Panc1 (cell line): Measurements from ENCODE around the gene LDLRAD4. TPM values are rescaled to one million over a fixed set of nuclear protein-coding genes. Genes with fewer than 3 reads are reported as not detected.

Experiments
- ATAC-seq: fragments of 200-7000 bp; cut with Tn5 transposase; 2 replicates; pipeline ENCODE4 v1.9.1; 2020; ENCODE audit warnings: mild to moderate bottlenecking, moderate library complexity
- BruUV-seq: library from RNA; stranded (reverse); fragments of 400-500 nt; replicated peaks from 2 replicates; lab custom pipeline; 2021; lab: Mats Ljungman, UMichigan
- CTCF ChIA-PET: fragments of 300-600 bp; sonication (Branson Sonifier 250); formaldehyde crosslinking; loops from one replicate; lab custom pipeline; 2022; ENCODE audit warnings: antibody characterized with exemption; lab: Charles Lee
- POLR2A ChIA-PET: fragments of 300-600 bp; sonication (Branson Sonifier 250); formaldehyde crosslinking; loops from one replicate; lab custom pipeline; 2022; ENCODE audit warnings: antibody characterized with exemption; lab: Charles Lee
- DNase-seq: peaks from one replicate; pipeline ENCODE4 v3.0.0-alpha.2; 2010; ENCODE audit warnings: low read depth, low spot score
- H3K27ac ChIP-seq: 2 replicates; pipeline ENCODE4 v1.5.1; 2011; ENCODE audit warnings: mild to moderate bottlenecking, low read length, inconsistent platforms
- H3K27me3 ChIP-seq: fragments of 200-500 bp; sonication (Bioruptor generic); 2 replicates; pipeline ENCODE4 v1.6.0; 2014; ENCODE audit warnings: low read length, inconsistent platforms; ENCODE audit not compliant: control insufficient read depth, insufficient read depth
- H3K36me3 ChIP-seq: fragments of 200-500 bp; sonication (Bioruptor generic); 2 replicates; pipeline ENCODE4 v1.5.1; 2014; ENCODE audit warnings: inconsistent platforms, mild to moderate bottlenecking, low read length, moderate library complexity; ENCODE audit not compliant: control insufficient read depth, insufficient read depth
- H3K4me1 ChIP-seq: 2 replicates; pipeline ENCODE4 v1.5.1; 2011; ENCODE audit warnings: inconsistent platforms, mild to moderate bottlenecking, low read length, moderate library complexity; ENCODE audit not compliant: control insufficient read depth, insufficient read depth
- H3K4me3 ChIP-seq, 2 experiments: 2 replicates each; pipeline ENCODE4 v1.5.1; 2011 to 2012; ENCODE audit warnings: low read depth in 2 of 2, low read length in 2 of 2, mild to moderate bottlenecking in 2 of 2, inconsistent platforms in 1 of 2, moderate library complexity in 1 of 2
- H3K9me3 ChIP-seq: fragments of 200-500 bp; sonication (Bioruptor generic); 2 replicates; pipeline ENCODE4 v1.5.1; 2014; ENCODE audit warnings: low read depth, mild to moderate bottlenecking, inconsistent platforms, low read length, moderate library complexity; ENCODE audit not compliant: control insufficient read depth, insufficient read depth
- POLR2AphosphoS5 ChIP-seq: IDR thresholded peaks from 2 replicates; pipeline ENCODE4 v1.6.1; 2012; ENCODE audit warnings: mild to moderate bottlenecking, low read depth, low read length, moderate library complexity
- SIN3A ChIP-seq: IDR thresholded peaks from 2 replicates; pipeline ENCODE4 v1.6.1; 2012; ENCODE audit warnings: low read depth, mild to moderate bottlenecking, low read length, moderate library complexity, borderline replicate concordance; ENCODE audit not compliant: insufficient read depth
- TCF7L2 ChIP-seq: IDR thresholded peaks from 2 replicates; pipeline ENCODE4 v1.6.1; 2011; ENCODE audit warnings: mild to moderate bottlenecking, low read depth, low read length, inconsistent platforms
- in situ Hi-C: cut with HindIII; loops from 2 replicates; pipeline ENCODE4 v1.10.0; 2016; ENCODE audit warnings: low sequenced_read_pairs, low pct_unique_long_range_greater_than_20kb
- intact Hi-C: fragments of 100-400 bp; cut with micrococcal nuclease; formaldehyde crosslinking; loops from one replicate; pipeline ENCODE4 v1.10.0; 2022; ENCODE audit not compliant: unreplicated experiment
- total RNA-seq: library from RNA; stranded (reverse); gene quantifications from one replicate; pipeline ENCODE4 v1.2.1, GENCODE V29; 2021; ENCODE audit not compliant: unreplicated experiment
- TF ChIP-seq, protein P1 (sequence below), 2 experiments: IDR thresholded peaks; 2 replicates each; pipeline ENCODE4 v1.6.1; 2011 to 2012; ENCODE audit warnings: low read depth in 2 of 2, control low read depth in 1 of 2, low read length in 1 of 2, mild to moderate bottlenecking in 1 of 2, moderate library complexity in 1 of 2; ENCODE audit not compliant: insufficient read depth in 1 of 2
- TF ChIP-seq, protein P2 (sequence below): fragments of 450-650 bp; IDR thresholded peaks from 2 replicates; pipeline ENCODE4 v1.5.1; 2017; ENCODE audit warnings: mild to moderate bottlenecking

LDLRAD4 gene
- total RNA-seq, 1 experiment from 2014 or later, result 0.28 TPM

DNA sequence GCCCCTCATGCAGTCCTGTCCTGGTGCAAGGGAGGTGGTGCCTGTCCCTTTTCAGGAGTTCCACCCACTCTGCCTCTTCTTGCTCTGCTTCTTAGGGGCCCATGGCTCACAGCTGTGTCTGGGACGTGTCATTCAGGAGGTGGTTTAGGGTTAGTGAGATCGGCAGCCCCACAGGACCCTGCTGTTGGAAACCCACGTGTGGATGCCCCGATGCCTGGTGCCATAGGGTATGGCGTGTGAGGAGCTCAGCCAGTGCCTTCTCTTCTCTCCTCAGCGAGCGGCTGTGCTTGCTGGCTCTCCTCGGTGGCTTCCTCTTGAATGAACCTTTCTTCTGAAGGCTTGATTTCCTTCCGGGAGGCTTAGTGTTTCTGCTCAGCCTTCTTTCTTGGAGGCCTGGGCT, 55.2 kb downstream of the LDLRAD4 start:
- CTCF ChIA-PET, result no interaction called here

DNA sequence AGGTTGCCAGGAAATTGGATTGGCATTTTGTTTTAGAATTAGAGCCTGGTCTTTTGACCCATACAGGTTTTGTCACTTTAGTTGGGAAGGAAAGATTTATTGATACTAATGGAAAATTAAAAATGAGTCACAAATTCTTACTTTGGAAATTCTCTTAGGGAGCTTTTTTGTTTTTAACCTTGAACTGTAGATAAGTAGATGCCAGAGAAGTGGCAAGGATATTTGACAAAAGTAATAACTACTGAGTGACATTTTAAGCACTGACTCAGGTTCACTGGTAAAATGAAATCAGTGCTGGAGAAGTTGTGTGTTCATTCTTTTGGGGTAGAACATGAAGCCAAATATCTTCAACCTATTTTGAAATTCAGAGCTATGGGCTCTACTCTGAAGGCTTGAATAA, 56.5 kb downstream of the LDLRAD4 start:
- TF ChIP-seq SIN3A (no peak), TCF7L2 (no peak), POLR2AphosphoS5 (no peak)
- TF ChIP-seq, protein P1, sequence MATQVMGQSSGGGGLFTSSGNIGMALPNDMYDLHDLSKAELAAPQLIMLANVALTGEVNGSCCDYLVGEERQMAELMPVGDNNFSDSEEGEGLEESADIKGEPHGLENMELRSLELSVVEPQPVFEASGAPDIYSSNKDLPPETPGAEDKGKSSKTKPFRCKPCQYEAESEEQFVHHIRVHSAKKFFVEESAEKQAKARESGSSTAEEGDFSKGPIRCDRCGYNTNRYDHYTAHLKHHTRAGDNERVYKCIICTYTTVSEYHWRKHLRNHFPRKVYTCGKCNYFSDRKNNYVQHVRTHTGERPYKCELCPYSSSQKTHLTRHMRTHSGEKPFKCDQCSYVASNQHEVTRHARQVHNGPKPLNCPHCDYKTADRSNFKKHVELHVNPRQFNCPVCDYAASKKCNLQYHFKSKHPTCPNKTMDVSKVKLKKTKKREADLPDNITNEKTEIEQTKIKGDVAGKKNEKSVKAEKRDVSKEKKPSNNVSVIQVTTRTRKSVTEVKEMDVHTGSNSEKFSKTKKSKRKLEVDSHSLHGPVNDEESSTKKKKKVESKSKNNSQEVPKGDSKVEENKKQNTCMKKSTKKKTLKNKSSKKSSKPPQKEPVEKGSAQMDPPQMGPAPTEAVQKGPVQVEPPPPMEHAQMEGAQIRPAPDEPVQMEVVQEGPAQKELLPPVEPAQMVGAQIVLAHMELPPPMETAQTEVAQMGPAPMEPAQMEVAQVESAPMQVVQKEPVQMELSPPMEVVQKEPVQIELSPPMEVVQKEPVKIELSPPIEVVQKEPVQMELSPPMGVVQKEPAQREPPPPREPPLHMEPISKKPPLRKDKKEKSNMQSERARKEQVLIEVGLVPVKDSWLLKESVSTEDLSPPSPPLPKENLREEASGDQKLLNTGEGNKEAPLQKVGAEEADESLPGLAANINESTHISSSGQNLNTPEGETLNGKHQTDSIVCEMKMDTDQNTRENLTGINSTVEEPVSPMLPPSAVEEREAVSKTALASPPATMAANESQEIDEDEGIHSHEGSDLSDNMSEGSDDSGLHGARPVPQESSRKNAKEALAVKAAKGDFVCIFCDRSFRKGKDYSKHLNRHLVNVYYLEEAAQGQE (IDR thresholded peaks at IDR 0.05; ENCODE audit: insufficient read depth in 1 of 2, low read depth in 2 of 2, low read length in 1 of 2), result no peak
- TF ChIP-seq, protein P2, sequence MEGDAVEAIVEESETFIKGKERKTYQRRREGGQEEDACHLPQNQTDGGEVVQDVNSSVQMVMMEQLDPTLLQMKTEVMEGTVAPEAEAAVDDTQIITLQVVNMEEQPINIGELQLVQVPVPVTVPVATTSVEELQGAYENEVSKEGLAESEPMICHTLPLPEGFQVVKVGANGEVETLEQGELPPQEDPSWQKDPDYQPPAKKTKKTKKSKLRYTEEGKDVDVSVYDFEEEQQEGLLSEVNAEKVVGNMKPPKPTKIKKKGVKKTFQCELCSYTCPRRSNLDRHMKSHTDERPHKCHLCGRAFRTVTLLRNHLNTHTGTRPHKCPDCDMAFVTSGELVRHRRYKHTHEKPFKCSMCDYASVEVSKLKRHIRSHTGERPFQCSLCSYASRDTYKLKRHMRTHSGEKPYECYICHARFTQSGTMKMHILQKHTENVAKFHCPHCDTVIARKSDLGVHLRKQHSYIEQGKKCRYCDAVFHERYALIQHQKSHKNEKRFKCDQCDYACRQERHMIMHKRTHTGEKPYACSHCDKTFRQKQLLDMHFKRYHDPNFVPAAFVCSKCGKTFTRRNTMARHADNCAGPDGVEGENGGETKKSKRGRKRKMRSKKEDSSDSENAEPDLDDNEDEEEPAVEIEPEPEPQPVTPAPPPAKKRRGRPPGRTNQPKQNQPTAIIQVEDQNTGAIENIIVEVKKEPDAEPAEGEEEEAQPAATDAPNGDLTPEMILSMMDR, result no peak
- in situ Hi-C loops (no loop called here), intact Hi-C loops (no loop called here)
- POLR2A ChIA-PET, result no interaction called here
- CTCF ChIA-PET, result interaction anchor here (0.7 kb wide), 1 partner anchor 98 kb away, joined by 3 read pairs; no protein-coding TSS in a partner anchor
- H3K4me1 ChIP-seq, result no peaks in the 10 kb centered on the region
- H3K36me3 ChIP-seq, result no peaks in the 10 kb centered on the region
- DNase-seq (no peak), ATAC-seq (no peak)
- no peaks in the 10 kb centered on the region for H3K9me3 ChIP-seq
- no peak overlapping the region for H3K27ac ChIP-seq
- no peaks in the 10 kb centered on the region; the same call in 1 of the 2 replicates for H3K27me3 ChIP-seq
- H3K4me3 ChIP-seq, result no peak overlapping the region
- BruUV-seq, result no TSS peak

More for the DNA sequence above, 55.2 kb downstream of the LDLRAD4 start:
- Histone ChIP-seq H3K9me3 (no peaks in the 10 kb centered on the region), H3K27me3 (no peaks in the 10 kb centered on the region), H3K4me3 (no peak overlapping the region), H3K36me3 (no peaks in the 10 kb centered on the region), H3K27ac (no peak overlapping the region), H3K4me1 (no peaks in the 10 kb centered on the region)
- TF ChIP-seq, protein P1 (IDR thresholded peaks at IDR 0.05; ENCODE audit: insufficient read depth in 1 of 2, low read depth in 2 of 2, low read length in 1 of 2), result no peak
- TF ChIP-seq TCF7L2 (no peak), POLR2AphosphoS5 (no peak), SIN3A (no peak)
- TF ChIP-seq, protein P2, result no peak
- in situ Hi-C loops, result no loop called here
- POLR2A ChIA-PET, result no interaction called here
- no peak for DNase-seq
- BruUV-seq, result no TSS peak
- intact Hi-C loops, result no loop called here
- no peak for ATAC-seq
